Naive B cell (primary cell): ENCODE results near the gene DNAJB4. TPM values are rescaled to one million over a fixed set of nuclear protein-coding genes. Genes with fewer than 3 reads are reported as not detected.
"Not testable (repeated sequence)": the region's sequence is repeated elsewhere in the genome, so short reads cannot be mapped to it uniquely, and the experiment has no call there.

Experiments used
- ATAC-seq, 2 donors: fragments of 150-1000 bp; cut with Tn5 transposase; 2 replicates each; pipeline ENCODE4 v1.10.0; 2021; ENCODE audit warnings: low read depth in 2 of 2, mild to moderate bottlenecking in 2 of 2, moderate library complexity in 2 of 2
- DNase-seq: peaks from one replicate; pipeline ENCODE4 v3.0.0; 2022
- H3K27ac Mint-ChIP-seq, 6 donors: one replicate each; pipeline ENCODE4 v1.8.0; 2020 to 2022; ENCODE audit warnings: mild to moderate bottlenecking in 6 of 6, mixed read lengths in 6 of 6, moderate library complexity in 5 of 6, inconsistent platforms in 2 of 6
- H3K27me3 Mint-ChIP-seq, 3 donors: one replicate each; pipeline ENCODE4 v1.8.0; 2021 to 2022; ENCODE audit warnings: mixed read lengths in 3 of 3, mild to moderate bottlenecking in 1 of 3
- H3K36me3 Mint-ChIP-seq, 2 donors: one replicate each; pipeline ENCODE4 v1.8.0; 2020 to 2022; ENCODE audit warnings: mixed read lengths in 2 of 2, inconsistent platforms in 1 of 2, mild to moderate bottlenecking in 1 of 2
- H3K4me1 Mint-ChIP-seq, 3 donors: one replicate each; pipeline ENCODE4 v1.8.0; 2020 to 2022; ENCODE audit warnings: mixed read lengths in 3 of 3, inconsistent platforms in 1 of 3, mild to moderate bottlenecking in 1 of 3, moderate library complexity in 1 of 3
- H3K4me3 Mint-ChIP-seq, 8 donors: one replicate each; pipeline ENCODE4 v1.8.0; 2020 to 2022; ENCODE audit warnings: mild to moderate bottlenecking in 8 of 8, mixed read lengths in 8 of 8, moderate library complexity in 8 of 8, inconsistent platforms in 2 of 8
- H3K9me3 Mint-ChIP-seq, 7 donors: one replicate each; pipeline ENCODE4 v1.8.0; 2020 to 2022; ENCODE audit warnings: mixed read lengths in 7 of 7, mild to moderate bottlenecking in 5 of 7, inconsistent platforms in 2 of 7, moderate library complexity in 1 of 7
- polyA plus RNA-seq, 6 donors: library from polyadenylated mRNA; unstranded; fragments of 300-500 nt; fragmentation: Illumina TruSeq; gene quantifications; one replicate each; pipeline ENCODE4 v1.2.3, GENCODE V29; 2021; ENCODE audit warnings: low read depth in 6 of 6

Gene DNAJB4
- polyA plus RNA-seq, 6 donors from 2014 or later = 5.0 to 9.8 (median 6.5) TPM

GRCh38 chr1:78003070-78003746 lies 1.5 kb upstream of the DNAJB4 start:
- Mint-ChIP-seq H3K27me3 (no peaks in the 10 kb centered on the region), H3K4me3 (peak overlapping the region in 5 of 8 donors; percentile 5 to 90 (median 40)), H3K9me3 (no peaks in the 10 kb centered on the region), H3K4me1 (peaks cover 18 to 31% (median 26%) of the 10 kb centered on the region in 3 donors), H3K27ac (peak overlapping the region; percentile 1 to 98 (median 26)), H3K36me3 (no peaks in the 10 kb centered on the region)
- no peak for ATAC-seq
- DNase-seq = no peak

GRCh38 chr1:78003882-78004718 lies 639 bp upstream of the DNAJB4 start:
- Mint-ChIP-seq H3K4me3 (peak overlapping the region; percentile 87 to 93 (median 90)), H3K27ac (peak overlapping the region; percentile 98 to 100 (median 99)), H3K27me3 (no peaks in the 10 kb centered on the region), H3K9me3 (no peaks in the 10 kb centered on the region), H3K4me1 (peaks cover 18 to 31% (median 25%) of the 10 kb centered on the region in 3 donors), H3K36me3 (no peaks in the 10 kb centered on the region)
- DNase-seq (peak; percentile 51), ATAC-seq (peak; percentile 58 to 62)

- H3K36me3 Mint-ChIP-seq = no peaks in the 10 kb centered on the region
- ATAC-seq (no peak), DNase-seq (no peak)
- H3K4me3 Mint-ChIP-seq = peak overlapping the region; percentile 87 to 93 (median 90)
- H3K9me3 Mint-ChIP-seq = no peaks in the 10 kb centered on the region
- H3K27me3 Mint-ChIP-seq = no peaks in the 10 kb centered on the region
- peak overlapping the region; percentile 98 to 100 (median 99) for H3K27ac Mint-ChIP-seq
- H3K4me1 Mint-ChIP-seq = peaks cover 18 to 36% (median 25%) of the 10 kb centered on the region in 3 donors
These were observed 646 bp downstream of the DNAJB4 start for GRCh38 chr1:78005448-78005722.

DNA sequence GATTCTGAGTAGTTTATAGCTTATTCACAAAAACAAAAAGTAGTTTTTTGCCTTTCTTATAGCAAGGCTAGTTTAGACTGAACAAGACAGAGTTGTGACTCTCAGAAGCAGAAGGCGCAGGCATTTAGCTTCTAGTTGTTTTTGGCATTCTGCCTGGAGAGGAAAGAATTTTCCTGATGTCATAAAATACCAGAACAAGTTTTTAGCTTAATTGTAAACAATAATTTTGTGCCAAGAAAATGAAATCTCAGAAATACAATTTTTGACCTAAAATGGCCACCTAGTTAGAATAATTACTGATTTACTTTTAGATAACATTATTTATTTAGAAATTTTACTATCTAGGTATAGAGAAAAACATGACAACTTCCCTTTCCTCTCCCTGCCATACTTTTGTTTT lies 1.0 kb downstream of the DNAJB4 start:
- Mint-ChIP-seq H3K27me3 (no peaks in the 10 kb centered on the region), H3K27ac (peak overlapping the region in 2 of 6 donors; percentile 98 to 100), H3K4me3 (peak overlapping the region; percentile 87 to 93 (median 90)), H3K9me3 (no peaks in the 10 kb centered on the region), H3K4me1 (peaks cover 18 to 36% (median 25%) of the 10 kb centered on the region in 3 donors), H3K36me3 (no peaks in the 10 kb centered on the region)
- no peak for DNase-seq
- no peak for ATAC-seq

- ATAC-seq = no peak
- no peak for DNase-seq
- Mint-ChIP-seq H3K9me3 (no peaks in the 10 kb centered on the region), H3K27ac (peak overlapping the region in 2 of 6 donors; percentile 5 to 98), H3K27me3 (no peaks in the 10 kb centered on the region), H3K4me1 (peaks cover 18 to 36% (median 25%) of the 10 kb centered on the region in 3 donors), H3K4me3 (peak overlapping the region in 5 of 8 donors; percentile 65 to 91 (median 90)), H3K36me3 (no peaks in the 10 kb centered on the region)
These were observed 1.8 kb downstream of the DNAJB4 start for GRCh38 chr1:78006521-78006920.

DNA sequence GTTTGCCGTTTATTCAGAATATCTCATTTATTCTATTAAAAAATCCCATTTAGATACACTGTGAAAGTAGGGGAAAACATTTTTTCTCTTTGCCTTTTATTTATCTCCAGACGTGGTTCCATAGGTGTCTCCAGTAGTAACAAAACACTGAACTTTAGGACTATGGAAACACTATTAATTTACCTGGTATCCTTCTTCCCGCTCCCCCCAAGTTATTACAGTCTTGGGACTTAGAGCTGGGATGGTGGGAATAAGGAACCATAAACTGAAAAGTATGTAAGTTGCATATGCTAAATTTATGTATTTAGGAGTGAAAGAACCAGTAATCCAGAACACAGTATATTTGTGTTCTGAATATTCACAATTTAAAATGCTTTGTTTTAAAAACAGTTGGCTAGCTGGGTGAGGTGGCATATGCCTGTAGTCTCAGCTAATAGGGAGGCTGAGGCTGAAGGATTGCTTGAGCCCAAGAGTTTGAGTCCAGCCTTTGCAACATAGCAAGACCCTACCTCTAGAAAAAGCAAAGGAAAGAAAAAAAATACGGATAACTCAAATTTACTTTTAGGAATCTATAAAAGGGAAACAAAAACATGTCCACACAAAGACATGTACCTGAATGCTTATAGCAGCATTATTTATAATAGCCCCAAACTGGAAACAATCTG lies 3.1 kb downstream of the DNAJB4 start:
- Mint-ChIP-seq H3K4me1 (peaks cover 14 to 35% (median 25%) of the 10 kb centered on the region in 3 donors), H3K27ac (no peak overlapping the region), H3K27me3 (no peaks in the 10 kb centered on the region), H3K36me3 (no peaks in the 10 kb centered on the region), H3K9me3 (no peaks in the 10 kb centered on the region), H3K4me3 (peak overlapping the region in 1 of 8 donors; percentile 36)
- ATAC-seq = no peak
- no peak for DNase-seq

GRCh38 chr1:78009276-78009675 lies 4.5 kb downstream of the DNAJB4 start:
- Mint-ChIP-seq H3K4me1 (peaks cover 14 to 25% (median 23%) of the 10 kb centered on the region in 3 donors), H3K27ac (no peak overlapping the region), H3K9me3 (no peaks in the 10 kb centered on the region), H3K4me3 (no peak overlapping the region), H3K27me3 (no peaks in the 10 kb centered on the region), H3K36me3 (peaks cover 5% of the 10 kb centered on the region in 2 donors)
- ATAC-seq (no peak), DNase-seq (no peak)

DNA sequence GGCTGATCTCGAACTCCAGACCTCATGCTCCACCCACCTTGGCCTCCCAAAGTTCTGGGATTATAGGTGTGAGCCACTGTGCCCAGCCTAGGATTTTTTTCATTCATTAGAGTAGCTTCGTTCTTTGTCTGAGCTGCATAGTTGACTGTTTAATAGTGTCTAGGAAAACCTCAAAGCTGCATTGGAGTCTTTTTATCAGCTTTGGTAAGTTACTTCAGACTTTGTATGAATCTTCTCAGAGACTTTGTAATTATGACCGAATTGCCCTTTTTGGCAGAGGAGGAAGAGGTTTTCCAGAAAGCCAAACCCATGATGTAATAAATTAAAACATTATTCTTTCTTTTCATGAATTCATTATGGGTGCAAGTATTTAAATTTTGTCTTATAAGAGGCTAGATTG lies 5.1 kb downstream of the DNAJB4 start:
- no peak overlapping the region for H3K4me3 Mint-ChIP-seq
- no peak for DNase-seq

DNA sequence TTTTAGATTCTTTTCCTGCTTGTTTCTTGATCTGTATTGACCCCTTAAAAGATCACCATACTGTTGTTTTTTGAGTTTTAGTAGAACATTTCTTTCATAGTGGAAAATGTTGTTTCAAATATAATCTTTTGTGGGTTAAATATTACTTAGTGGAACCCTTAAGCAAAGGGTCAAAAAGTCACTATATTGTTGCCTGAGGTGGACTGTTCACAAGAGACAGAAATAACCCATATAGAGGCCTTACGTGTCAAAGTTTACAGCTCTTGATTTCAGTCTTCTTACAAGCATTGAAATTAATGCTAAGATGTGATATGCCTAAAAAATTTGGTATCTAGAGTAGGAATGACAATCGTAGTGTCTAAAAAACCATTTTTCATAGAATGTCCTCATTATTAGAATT lies 6.3 kb downstream of the DNAJB4 start:
- no peaks in the 10 kb centered on the region for H3K27me3 Mint-ChIP-seq
- H3K4me1 Mint-ChIP-seq = peaks cover 2 to 20% (median 10%) of the 10 kb centered on the region in 3 donors
- ATAC-seq (no peak), DNase-seq (no peak)
- H3K36me3 Mint-ChIP-seq = peaks cover 5 to 15% of the 10 kb centered on the region in 2 donors
- no peak overlapping the region for H3K4me3 Mint-ChIP-seq
- no peak overlapping the region for H3K27ac Mint-ChIP-seq
- H3K9me3 Mint-ChIP-seq = no peaks in the 10 kb centered on the region

More for the DNA sequence above, 5.1 kb downstream of the DNAJB4 start:
- Mint-ChIP-seq H3K27ac (no peak overlapping the region), H3K36me3 (peaks cover 5 to 7% of the 10 kb centered on the region in 2 donors), H3K27me3 (no peaks in the 10 kb centered on the region), H3K9me3 (no peaks in the 10 kb centered on the region), H3K4me1 (peaks cover 10 to 23% (median 20%) of the 10 kb centered on the region in 3 donors)
- no peak for ATAC-seq

DNA sequence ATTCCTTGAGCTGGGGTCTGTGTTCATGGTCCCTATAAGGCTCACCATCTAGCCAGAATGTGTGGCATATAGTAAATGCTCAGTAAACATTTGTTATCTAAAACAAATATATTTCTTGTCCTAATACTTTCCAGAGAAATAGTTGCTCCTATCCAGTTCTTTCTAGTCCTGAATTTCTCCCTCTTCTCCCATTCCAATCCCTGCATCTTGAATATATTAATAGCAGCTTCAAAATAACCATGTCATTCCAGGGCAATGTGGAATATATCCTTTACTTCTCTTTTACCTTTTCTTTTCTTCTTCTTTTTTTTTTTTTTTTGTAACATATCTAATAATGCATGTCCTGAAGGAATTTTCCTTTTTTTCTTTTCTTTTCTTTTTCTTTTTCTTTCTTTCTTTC lies 10.4 kb downstream of the DNAJB4 start:
- Mint-ChIP-seq H3K4me3 (no peak overlapping the region), H3K9me3 (no peaks in the 10 kb centered on the region), H3K4me1 (no peaks in the 10 kb centered on the region), H3K27me3 (no peaks in the 10 kb centered on the region), H3K27ac (peak overlapping the region in 1 of 6 donors; percentile 88), H3K36me3 (peaks cover 5 to 21% of the 10 kb centered on the region in 2 donors)
- no peak for DNase-seq
- no peak for ATAC-seq

DNA sequence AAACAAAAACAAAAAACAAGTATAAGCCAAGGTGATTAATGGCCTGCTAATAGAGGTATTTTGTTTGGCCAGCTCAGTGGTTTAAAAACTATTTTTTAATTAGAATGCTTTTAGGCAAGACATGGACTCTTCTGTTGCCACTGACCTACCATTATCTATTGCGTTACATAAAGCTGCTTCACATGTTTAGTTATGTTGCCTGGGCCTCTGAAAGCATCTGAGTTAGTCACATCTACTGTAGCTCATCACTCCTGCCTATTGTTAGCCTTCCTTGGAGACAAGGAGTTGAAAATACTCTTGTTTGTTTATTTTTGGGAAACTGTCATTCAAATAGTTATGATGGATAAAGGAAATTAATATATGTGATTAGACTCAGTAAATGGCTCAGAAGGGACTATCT lies 14.3 kb downstream of the DNAJB4 start:
- Mint-ChIP-seq H3K4me3 (no peak overlapping the region), H3K27ac (no peak overlapping the region), H3K36me3 (peaks cover 0 to 16% of the 10 kb centered on the region in 2 donors), H3K27me3 (no peaks in the 10 kb centered on the region), H3K9me3 (peaks cover 0 to 7% (median 5%) of the 10 kb centered on the region in 7 donors), H3K4me1 (peaks cover 0 to 6% (median 4%) of the 10 kb centered on the region in 3 donors)
- no peak for ATAC-seq
- no peak for DNase-seq

- DNase-seq, H3K27me3 Mint-ChIP-seq, H3K4me3 Mint-ChIP-seq, ATAC-seq, H3K9me3 Mint-ChIP-seq, H3K4me1 Mint-ChIP-seq, H3K36me3 Mint-ChIP-seq, H3K27ac Mint-ChIP-seq: not testable (repeated sequence)
These were observed 16.4 kb downstream of the DNAJB4 start for GRCh38 chr1:78021134-78021533.

- H3K9me3 Mint-ChIP-seq = peaks cover 0 to 3% (median 0%) of the 10 kb centered on the region in 7 donors
- no peak overlapping the region for H3K4me3 Mint-ChIP-seq
- H3K27ac Mint-ChIP-seq = no peak overlapping the region
- H3K36me3 Mint-ChIP-seq = no peaks in the 10 kb centered on the region
- H3K4me1 Mint-ChIP-seq = no peaks in the 10 kb centered on the region
- ATAC-seq (no peak), DNase-seq (no peak)
- H3K27me3 Mint-ChIP-seq = peaks cover 5 to 10% (median 7%) of the 10 kb centered on the region in 3 donors
These were observed 25.1 kb downstream of the DNAJB4 start for GRCh38 chr1:78029793-78030192.
